ENCODE measurements around the gene NOB1.

The NOB1 gene

DNA sequence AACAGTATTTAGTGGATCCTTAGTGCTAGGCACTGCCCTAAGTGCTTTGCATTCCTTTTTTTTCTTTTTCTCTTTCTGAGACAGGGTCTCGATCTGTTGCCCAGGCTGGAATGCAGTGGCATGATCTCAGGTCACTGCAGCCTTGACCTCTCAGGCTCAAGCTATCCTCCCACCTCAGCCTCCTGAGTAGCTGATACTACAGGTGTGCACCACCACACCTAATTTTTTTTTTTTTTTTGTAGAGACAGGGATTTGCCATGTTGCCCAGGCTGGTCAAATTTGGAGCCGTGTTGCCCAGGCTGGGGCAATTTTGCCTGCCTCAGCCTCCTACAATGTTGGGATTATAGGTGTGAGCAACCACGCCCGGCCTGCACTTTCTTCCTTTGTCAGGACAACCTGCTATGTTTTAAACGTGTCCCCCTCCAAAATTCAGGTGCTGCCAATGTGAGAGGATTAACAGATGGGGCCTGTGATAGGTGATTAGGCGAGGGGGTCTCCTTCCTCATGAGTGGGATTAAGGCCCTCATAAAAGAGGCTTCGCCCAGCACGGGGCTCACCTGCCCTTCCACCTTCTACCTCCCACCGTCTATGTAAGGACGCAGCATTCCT lies 33.8 kb downstream of the NOB1 start:
- DNase-seq (ENCODE audit: low read depth), result no peak
- TF ChIP-seq CTCF (conservative IDR thresholded peaks at IDR 0.05; ENCODE audit: low read depth, low read length), result no peak
- no peak overlapping the region for H3K4me3 ChIP-seq (ENCODE audit: low read length)

- H3K4me3 ChIP-seq (ENCODE audit: low read length), result no peak overlapping the region
- no peak for TF ChIP-seq CTCF (conservative IDR thresholded peaks at IDR 0.05; ENCODE audit: low read depth, low read length)
- no peak for DNase-seq (ENCODE audit: low read depth)
Measured at GRCh38 chr16:69718111-69718764, 36.5 kb downstream of the NOB1 start.

- H3K4me3 ChIP-seq (ENCODE audit: low read length), result no peak overlapping the region
- no peak for DNase-seq (ENCODE audit: low read depth)
- TF ChIP-seq CTCF (conservative IDR thresholded peaks at IDR 0.05; ENCODE audit: low read depth, low read length), result no peak
Measured at GRCh38 chr16:69717066-69717465, 37.7 kb downstream of the NOB1 start.

DNA sequence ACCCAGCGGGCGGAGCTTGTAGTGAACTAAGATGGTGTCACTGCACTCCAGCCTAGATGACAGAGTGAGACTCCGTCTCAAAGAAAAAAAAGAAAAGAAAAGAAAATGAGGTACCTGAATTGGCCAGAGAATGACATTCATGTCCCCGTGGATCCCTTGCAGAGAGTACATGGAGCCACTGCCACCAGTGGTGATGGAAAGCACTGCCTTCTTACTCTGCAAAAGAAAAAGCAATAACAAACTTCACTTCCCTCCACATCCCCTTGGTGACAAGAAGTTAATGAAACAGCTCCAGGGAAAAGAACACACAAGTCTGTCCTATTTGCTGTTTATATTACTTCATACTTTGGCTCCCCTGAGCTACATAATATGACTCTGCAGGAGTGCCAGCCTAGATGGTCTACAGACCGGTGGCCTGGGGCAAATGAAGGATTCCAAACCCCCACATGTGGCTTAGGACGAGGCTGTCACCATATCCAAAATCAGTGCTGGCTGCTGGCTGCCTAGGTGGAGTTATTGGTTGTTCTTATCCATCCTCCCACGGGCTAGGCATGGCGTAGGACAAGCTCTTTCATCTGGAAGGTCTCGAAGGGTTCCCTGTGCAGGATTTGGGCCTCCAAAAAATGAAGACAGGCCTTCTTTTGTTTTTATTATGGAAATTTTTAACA lies 41.7 kb downstream of the NOB1 start:
- DNase-seq (ENCODE audit: low read depth), result no peak
- no peak overlapping the region for H3K4me3 ChIP-seq (ENCODE audit: low read length)
- no peak for TF ChIP-seq CTCF (conservative IDR thresholded peaks at IDR 0.05; ENCODE audit: low read depth, low read length)

GRCh38 chr16:69712277-69712676 lies 42.4 kb downstream of the NOB1 start:
- TF ChIP-seq CTCF (conservative IDR thresholded peaks at IDR 0.05; ENCODE audit: low read depth, low read length), result no peak
- no peak for DNase-seq (ENCODE audit: low read depth)

DNA sequence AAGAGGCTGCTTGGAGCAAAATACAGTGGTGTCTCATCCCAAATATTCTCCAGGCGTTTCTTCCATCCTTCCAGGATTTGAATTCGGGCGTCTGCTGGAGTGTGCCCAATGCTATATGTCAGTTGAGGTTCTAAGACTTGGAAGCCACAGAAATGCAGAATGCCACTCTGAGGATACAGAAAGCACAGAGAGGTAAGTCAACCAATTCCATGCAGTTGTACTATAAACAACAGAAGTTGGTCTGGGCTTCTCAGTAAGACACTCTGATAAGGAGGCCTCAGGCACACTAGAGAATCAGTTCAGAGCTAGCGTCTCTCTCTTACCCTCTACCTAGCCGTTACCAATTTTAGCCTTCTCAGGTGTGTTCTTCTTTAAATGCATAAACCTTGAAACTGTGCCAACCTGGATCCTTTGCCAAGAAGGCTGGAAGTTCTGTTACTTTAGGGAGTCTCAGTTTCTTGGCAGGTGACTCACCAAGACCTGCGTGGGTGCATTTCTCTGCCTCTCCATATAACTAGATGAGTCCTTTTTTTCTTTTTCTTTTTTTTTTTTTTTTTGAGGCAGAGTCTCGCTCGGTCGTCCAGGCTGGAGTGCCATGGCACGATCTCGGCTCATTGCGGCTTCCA lies 43.5 kb downstream of the NOB1 start:
- no peak for TF ChIP-seq CTCF (conservative IDR thresholded peaks at IDR 0.05; ENCODE audit: low read depth, low read length)
- DNase-seq (ENCODE audit: low read depth), result peak; percentile 16
- H3K4me3 ChIP-seq (ENCODE audit: low read length), result no peak overlapping the region

More at GRCh38 chr16:69712277-69712676, 42.4 kb downstream of the NOB1 start:
- no peak overlapping the region for H3K4me3 ChIP-seq (ENCODE audit: low read length)
